Coronary artery (tissue), 2 donors: Measurements from ENCODE around the gene RRAS2.
A peak's percentile ranks its signal among the peaks of the same experiment; 100 is the strongest.

Experiments
- DNase-seq: peaks from one replicate; pipeline ENCODE4 v3.0.0-alpha.2; 2017; ENCODE audit warnings: low spot score
- H3K27ac ChIP-seq, 2 donors: fragments of 200-600 bp; sonication (generic); one replicate each; pipeline ENCODE4 v1.5.1; 2016 to 2019
- H3K4me3 ChIP-seq: fragments of 200-600 bp; sonication (generic); 2 replicates; pipeline ENCODE4 v1.5.1; 2016; ENCODE audit warnings: mild to moderate bottlenecking, moderate library complexity
- TF ChIP-seq, protein P1 (sequence below): fragments of 200-600 bp; sonication (generic); IDR thresholded peaks from one replicate; pipeline ENCODE4 v1.5.1; 2019; ENCODE audit warnings: antibody characterized with exemption

RRAS2 gene

DNA sequence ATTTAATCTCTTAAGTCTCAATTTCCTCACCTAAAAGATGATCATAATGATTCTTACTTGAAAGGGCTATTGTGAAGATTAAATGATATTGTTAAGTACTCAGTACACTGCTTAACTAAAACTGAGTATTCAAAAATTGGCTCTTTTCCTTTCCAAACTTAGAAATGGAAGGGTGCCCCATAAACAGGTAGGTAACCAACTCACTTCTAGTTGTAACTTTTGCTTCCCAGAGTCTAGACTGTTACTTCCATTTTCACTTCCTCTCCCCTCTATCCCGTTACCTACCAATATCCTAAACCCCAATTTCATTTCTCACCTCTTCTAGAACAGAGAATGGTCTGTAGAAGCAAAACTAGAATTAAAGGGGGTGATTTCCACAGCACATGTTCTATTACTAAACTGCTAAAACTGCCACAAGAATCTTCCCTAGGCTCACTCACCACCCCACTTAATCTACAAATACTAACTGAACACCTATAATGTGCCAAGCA lies 50.0 kb downstream of the RRAS2 start:
- H3K27ac ChIP-seq, result no peak overlapping the region
- TF ChIP-seq, protein P1, sequence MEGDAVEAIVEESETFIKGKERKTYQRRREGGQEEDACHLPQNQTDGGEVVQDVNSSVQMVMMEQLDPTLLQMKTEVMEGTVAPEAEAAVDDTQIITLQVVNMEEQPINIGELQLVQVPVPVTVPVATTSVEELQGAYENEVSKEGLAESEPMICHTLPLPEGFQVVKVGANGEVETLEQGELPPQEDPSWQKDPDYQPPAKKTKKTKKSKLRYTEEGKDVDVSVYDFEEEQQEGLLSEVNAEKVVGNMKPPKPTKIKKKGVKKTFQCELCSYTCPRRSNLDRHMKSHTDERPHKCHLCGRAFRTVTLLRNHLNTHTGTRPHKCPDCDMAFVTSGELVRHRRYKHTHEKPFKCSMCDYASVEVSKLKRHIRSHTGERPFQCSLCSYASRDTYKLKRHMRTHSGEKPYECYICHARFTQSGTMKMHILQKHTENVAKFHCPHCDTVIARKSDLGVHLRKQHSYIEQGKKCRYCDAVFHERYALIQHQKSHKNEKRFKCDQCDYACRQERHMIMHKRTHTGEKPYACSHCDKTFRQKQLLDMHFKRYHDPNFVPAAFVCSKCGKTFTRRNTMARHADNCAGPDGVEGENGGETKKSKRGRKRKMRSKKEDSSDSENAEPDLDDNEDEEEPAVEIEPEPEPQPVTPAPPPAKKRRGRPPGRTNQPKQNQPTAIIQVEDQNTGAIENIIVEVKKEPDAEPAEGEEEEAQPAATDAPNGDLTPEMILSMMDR, result no peak
- H3K4me3 ChIP-seq, result no peak overlapping the region
- DNase-seq, result no peak

GRCh38 chr11:14308114-14308896 lies 50.7 kb downstream of the RRAS2 start:
- no peak overlapping the region for H3K4me3 ChIP-seq
- DNase-seq, result no peak
- TF ChIP-seq, protein P1, result no peak
- H3K27ac ChIP-seq, result no peak overlapping the region

DNA sequence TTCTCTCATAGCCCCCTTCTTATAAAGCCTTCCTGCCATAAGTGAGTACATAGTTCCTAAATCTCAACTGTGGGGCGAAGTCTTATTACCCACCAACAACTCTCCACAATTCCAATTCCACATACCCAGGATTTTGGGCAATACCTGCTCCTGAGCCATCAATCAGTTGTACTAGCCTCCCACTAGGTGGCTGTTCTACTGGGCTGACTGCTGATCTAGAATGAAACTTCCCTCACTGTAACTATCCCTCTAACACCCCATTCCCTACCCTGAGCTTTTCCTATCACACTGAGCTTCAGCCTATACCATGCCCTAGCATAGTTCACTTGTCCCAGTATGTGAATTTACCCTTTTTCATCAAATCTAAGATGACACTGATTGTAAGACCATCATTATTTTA lies 52.5 kb downstream of the RRAS2 start:
- TF ChIP-seq, protein P1, result no peak
- no peak overlapping the region for H3K4me3 ChIP-seq
- no peak overlapping the region for H3K27ac ChIP-seq
- no peak for DNase-seq

DNA sequence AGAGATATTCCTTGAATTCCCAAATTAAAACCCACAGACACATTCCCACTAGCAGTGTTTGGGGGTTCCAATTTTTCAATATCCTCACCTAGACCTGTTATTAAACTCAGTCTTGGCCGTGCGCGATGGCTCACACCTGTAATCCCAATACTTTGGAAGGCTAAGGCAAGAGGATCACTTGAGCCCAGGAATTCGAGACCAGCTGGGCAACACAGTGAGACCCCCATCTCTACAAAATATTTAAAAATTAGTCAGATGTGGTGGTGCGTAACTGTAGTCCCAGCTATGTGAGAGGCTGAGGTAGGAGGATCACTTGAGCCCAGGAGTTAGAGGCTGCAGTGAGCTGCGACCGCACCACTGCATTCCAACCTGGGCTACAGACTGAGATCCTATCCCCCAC lies 53.3 kb downstream of the RRAS2 start:
- DNase-seq, result no peak
- TF ChIP-seq, protein P1, result no peak
- no peak overlapping the region for H3K27ac ChIP-seq
- no peak overlapping the region for H3K4me3 ChIP-seq

DNA sequence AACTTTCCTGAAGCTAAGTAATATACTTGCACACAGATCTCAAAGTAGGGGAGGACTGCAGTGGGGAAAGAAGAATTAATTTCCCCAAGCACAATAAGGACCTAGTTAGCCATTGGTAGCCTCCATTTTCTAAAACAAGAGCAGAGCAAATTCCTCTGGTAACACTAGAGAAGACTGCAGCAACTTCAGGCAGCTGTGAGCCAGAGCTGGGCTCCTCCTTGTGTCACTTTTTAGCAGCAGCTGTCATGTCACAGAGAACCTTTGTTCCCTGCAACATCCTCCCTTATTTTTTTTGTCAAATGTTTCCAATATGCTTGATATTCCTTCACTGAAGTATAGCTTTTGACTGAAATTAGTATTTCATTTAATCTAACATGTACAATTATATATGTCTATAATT lies 54.4 kb downstream of the RRAS2 start:
- TF ChIP-seq, protein P1, result no peak
- no peak for DNase-seq

GRCh38 chr11:14300661-14301304 lies 58.2 kb downstream of the RRAS2 start:
- DNase-seq, result peak; percentile 75
- Histone ChIP-seq H3K4me3 (no peak overlapping the region), H3K27ac (no peak overlapping the region)
- TF ChIP-seq, protein P1, result peak; percentile 83

More for the DNA sequence above, 54.4 kb downstream of the RRAS2 start:
- Histone ChIP-seq H3K27ac (no peak overlapping the region), H3K4me3 (no peak overlapping the region)
